ENCODE data around the gene ENOX1. TPM values are rescaled to one million over a fixed set of nuclear protein-coding genes. Genes with fewer than 3 reads are reported as not detected.

ENOX1 gene
- total and polyA plus RNA-seq, 2 of the 8 experiments (the other 6 are each of a cell fraction or from before 2014, with no cell fraction given) = 0.23 to 0.37 TPM

GRCh38 chr13:43514311-43514710 lies 272.5 kb downstream of the ENOX1 start:
- H2AK5ac ChIP-seq (ENCODE audit: low read depth, low read length) = no peak overlapping the region
- 93% methylated on average over 1 of the region's 1 CpG; no CpG with 5 or more reads in 1 of the 2 experiments for WGBS, 2 experiments (ENCODE audit: extremely low coverage in 1 of 2, insufficient coverage in 1 of 2, insufficient read length in 1 of 2, insufficient replicate concordance in 2 of 2, low coverage in 1 of 2, low lambda C conversion rate in 2 of 2, missing lambda C conversion rate in 1 of 2)
- H3K9ac ChIP-seq (replicated peaks in 1 of 4; ENCODE audit: extremely low read depth in 1 of 4, low read depth in 3 of 4, low read length in 3 of 4) = no peak overlapping the region
- H4K8ac ChIP-seq (ENCODE audit: extremely low read depth, insufficient read depth, low read length) = no peak overlapping the region
- no peak overlapping the region for H3K27ac ChIP-seq (ENCODE audit: low read depth, low read length)
- H3K18ac ChIP-seq (ENCODE audit: extremely low read depth, low read length) = no peak overlapping the region
- no peak overlapping the region for H3K14ac ChIP-seq (ENCODE audit: insufficient read length)
- no peak overlapping the region for H2BK5ac ChIP-seq (ENCODE audit: low read depth, low read length)
- no peak overlapping the region for H4K91ac ChIP-seq (replicated peaks; ENCODE audit: insufficient read length, low read length)
- no peak overlapping the region for H3K23ac ChIP-seq (ENCODE audit: insufficient read length)
- H2BK12ac ChIP-seq (ENCODE audit: low read depth, low read length) = no peak overlapping the region
- H3K79me1 ChIP-seq (ENCODE audit: low read depth, low read length) = no peaks in the 10 kb centered on the region
- H3K9me3 ChIP-seq (ENCODE audit: insufficient read depth in 2 of 2, low read depth in 1 of 2, low read length in 1 of 2) = no peaks in the 10 kb centered on the region
- no peak overlapping the region for H4K5ac ChIP-seq (ENCODE audit: insufficient read length, low read depth, low read length)
- 0 out of 7 replicates have a peak, but pooled peaks cover 0 to 2% (median 0%) of the 10 kb centered on the region in 4 experiments for H3K4me1 ChIP-seq (replicated peaks in 1 of 4; ENCODE audit: control insufficient read depth in 3 of 4, insufficient read depth in 4 of 4, low read length in 3 of 4)
- H4K20me1 ChIP-seq (replicated peaks in 1 of 2; ENCODE audit: control insufficient read depth in 1 of 2, insufficient read depth in 2 of 2, low read length in 2 of 2) = no peaks in the 10 kb centered on the region
- no peak overlapping the region for H3K4ac ChIP-seq (replicated peaks; ENCODE audit: insufficient read length, low read depth, low read length)
- H3K23me2 ChIP-seq (ENCODE audit: low read depth, low read length) = no peaks in the 10 kb centered on the region
- no peaks in the 10 kb centered on the region for H3K27me3 ChIP-seq (replicated peaks in 1 of 4; ENCODE audit: control insufficient read depth in 3 of 4, extremely low read depth in 1 of 4, insufficient read depth in 3 of 4, low read length in 3 of 4)
- ChIA-PET CTCF (ENCODE audit: partially characterized antibody) (interaction anchor here (0.6 to 0.7 kb wide), 3 partner anchors 116 to 398 kb away, joined by 3 read pairs; no protein-coding TSS in a partner anchor), POLR2A (ENCODE audit: partially characterized antibody) (no interaction called here)
- DNase-seq (ENCODE audit: low read depth in 1 of 2, low spot score in 2 of 2) (no peak), FAIRE-seq (no peak)
- no peaks in the 10 kb centered on the region for H3K79me2 ChIP-seq (ENCODE audit: control insufficient read depth in 1 of 2, insufficient read depth in 2 of 2, low read length in 2 of 2)
- H2BK15ac ChIP-seq (ENCODE audit: low read length) = no peak overlapping the region
- H2BK120ac ChIP-seq (replicated peaks; ENCODE audit: low read depth, low read length) = no peak overlapping the region
- no peak overlapping the region for H3K56ac ChIP-seq (replicated peaks; ENCODE audit: insufficient read length, low read depth, low read length)
- no peak overlapping the region for H3K4me3 ChIP-seq (ENCODE audit: extremely low read depth in 1 of 4, insufficient read depth in 2 of 4, low read depth in 3 of 4, low read length in 4 of 4)
- no peaks in the 10 kb centered on the region for H3K36me3 ChIP-seq (ENCODE audit: control insufficient read depth in 2 of 4, insufficient read depth in 4 of 4, low read length in 3 of 4)
- no peak overlapping the region for H3K4me2 ChIP-seq (ENCODE audit: insufficient read depth in 1 of 2, low read depth in 2 of 2, low read length in 2 of 2)
- H2AFZ ChIP-seq (ENCODE audit: low read length) = no peak overlapping the region
- no peak overlapping the region for H2BK20ac ChIP-seq (ENCODE audit: low read length)
- TF ChIP-seq GTF2F1 (IDR thresholded peaks at IDR 0.05; ENCODE audit: borderline replicate concordance, low read depth, low read length) = no peak
- TF ChIP-seq JUN (IDR thresholded peaks at IDR 0.05; ENCODE audit: low read depth, low read length) = no peak
- no peak for TF ChIP-seq TEAD4 (IDR thresholded peaks at IDR 0.05; ENCODE audit: low read depth, low read length)

Measured in H1 (cell line).